ENCODE data around the gene GLRX5.

GLRX5 gene

GRCh38 chr14:95534299-95535225 lies at the start of gene GLRX5:
GLRX5 (plus strand) TSS chr14:95535050; CDS start chr14:95535090, 40 bp downstream.
- no peak for TF ChIP-seq CTCF (conservative IDR thresholded peaks at IDR 0.05; ENCODE audit: low read depth, low read length)
- peak; percentile 100 for DNase-seq (ENCODE audit: low read depth)
- H3K4me3 ChIP-seq (ENCODE audit: low read length) = peak within 1 kb of the TSS; percentile 89

GRCh38 chr14:95485222-95485819 lies 49.5 kb upstream of the GLRX5 start:
- TF ChIP-seq CTCF (conservative IDR thresholded peaks at IDR 0.05; ENCODE audit: low read depth, low read length) = no peak
- no peak for DNase-seq (ENCODE audit: low read depth)
- no peak overlapping the region for H3K4me3 ChIP-seq (ENCODE audit: low read length)

GRCh38 chr14:95486875-95487668 lies 47.8 kb upstream of the GLRX5 start:
- no peak for DNase-seq (ENCODE audit: low read depth)
- TF ChIP-seq CTCF (conservative IDR thresholded peaks at IDR 0.05; ENCODE audit: low read depth, low read length) = no peak
- H3K4me3 ChIP-seq (ENCODE audit: low read length) = no peak overlapping the region

- no peak for TF ChIP-seq CTCF (conservative IDR thresholded peaks at IDR 0.05; ENCODE audit: low read depth, low read length)
- no peak for DNase-seq (ENCODE audit: low read depth)
Observed at GRCh38 chr14:95487669-95488084, 47.2 kb upstream of the GLRX5 start.

GRCh38 chr14:95488376-95489213 lies 46.3 kb upstream of the GLRX5 start:
- no peak for DNase-seq (ENCODE audit: low read depth)
- no peak overlapping the region for H3K4me3 ChIP-seq (ENCODE audit: low read length)
- no peak for TF ChIP-seq CTCF (conservative IDR thresholded peaks at IDR 0.05; ENCODE audit: low read depth, low read length)

More at GRCh38 chr14:95487669-95488084, 47.2 kb upstream of the GLRX5 start:
- no peak overlapping the region for H3K4me3 ChIP-seq (ENCODE audit: low read length)
